Left lung (tissue), 10 donors: Measurements from ENCODE around the gene FBXO31. TPM values are rescaled to one million over a fixed set of nuclear protein-coding genes. Genes with fewer than 3 reads are reported as not detected.

Experiments
- ATAC-seq: fragments of 200-7000 bp; cut with Tn5 transposase; one replicate; pipeline ENCODE4 v1.9.1; 2020; ENCODE audit warnings: moderate library complexity
- DNase-seq, 4 donors: peaks; one replicate each; pipeline ENCODE4 v3.0.0-alpha.2; 2013 to 2020
- H3K27ac ChIP-seq, 2 donors: fragments of 200-600 bp; sonication (generic) in 1 of 2; one replicate each; pipeline versions ENCODE4 v1.5.0 to v1.8.0; 2020 to 2021
- H3K27me3 ChIP-seq, 2 donors: fragments of 200-600 bp; sonication (generic) in 1 of 2; one replicate each; pipeline versions ENCODE4 v1.5.0 to v1.8.0; 2020 to 2021
- H3K36me3 ChIP-seq, 2 donors: fragments of 200-600 bp; sonication (generic) in 1 of 2; one replicate each; pipeline versions ENCODE4 v1.5.0 to v1.8.0; 2020 to 2021
- H3K4me1 ChIP-seq, 2 donors: fragments of 200-600 bp; one replicate each; pipeline ENCODE4 v1.8.0; 2021
- H3K4me3 ChIP-seq, 2 donors: fragments of 200-600 bp; sonication (generic) in 1 of 2; one replicate each; pipeline versions ENCODE4 v1.5.0 to v1.8.0; 2020 to 2021; ENCODE audit warnings: mild to moderate bottlenecking in 1 of 2
- H3K9me3 ChIP-seq, 2 donors: fragments of 200-600 bp; sonication (generic) in 1 of 2; one replicate each; pipeline versions ENCODE4 v1.5.0 to v1.8.0; 2020 to 2021
- CTCF ChIP-seq, 2 donors: fragments of 200-600 bp; sonication (generic) in 1 of 2; IDR thresholded peaks; one replicate each; pipeline versions ENCODE4 v1.5.0 to v1.8.0; 2021; ENCODE audit warnings: antibody characterized with exemption in 2 of 2
- intact Hi-C, 2 donors: fragments of 100-400 bp; cut with DNase I; formaldehyde crosslinking; loops; one replicate each; pipeline versions ENCODE4 v1.11.2 to v1.14.2; 2022
- polyA plus RNA-seq, 6 donors: library from polyadenylated mRNA; unstranded; fragments of 120-200 nt; gene quantifications; one replicate each; pipeline ENCODE4 v1.2.1, GENCODE V29; 2013; ENCODE audit not compliant: insufficient read length in 6 of 6
- total RNA-seq, 2 donors: library from RNA; stranded (reverse); fragmentation: NEBNext Ultra II Directional; extraction: Animal tissue kit (Norgen Biotek cat#: 25700); gene quantifications; one replicate each; pipeline ENCODE4 v1.2.1, GENCODE V29; 2021
- donor health status: DM: no; HTN: yes; CAD: no.
- donor health status: DM: no; HTN: no; CAD: no.

FBXO31 gene
- total and polyA plus RNA-seq, 8 donors, result 21.0 to 25.8 (median 23.0) TPM

- no peak overlapping the region for H3K27ac ChIP-seq
- no peak for ATAC-seq
- peaks cover 0 to 47% of the 10 kb centered on the region in 2 donors for H3K36me3 ChIP-seq
- H3K4me3 ChIP-seq, result no peak overlapping the region
- TF ChIP-seq CTCF (IDR thresholded peaks at IDR 0.05), result no peak
- H3K4me1 ChIP-seq, result no peaks in the 10 kb centered on the region
- peak in 1 of 4 donors; percentile 28 for DNase-seq
- intact Hi-C loops, result no loop called here
- no peaks in the 10 kb centered on the region for H3K27me3 ChIP-seq
- H3K9me3 ChIP-seq, result no peaks in the 10 kb centered on the region
Observed at GRCh38 chr16:87356491-87356853, 27.1 kb downstream of the FBXO31 start.

GRCh38 chr16:87353613-87354012 lies 30.0 kb downstream of the FBXO31 start:
- Histone ChIP-seq H3K9me3 (no peaks in the 10 kb centered on the region), H3K27me3 (no peaks in the 10 kb centered on the region), H3K4me1 (no peaks in the 10 kb centered on the region), H3K36me3 (peaks cover 0 to 27% of the 10 kb centered on the region in 2 donors), H3K27ac (no peak overlapping the region), H3K4me3 (no peak overlapping the region)
- DNase-seq, result peak in 1 of 4 donors; percentile 62
- no peak for TF ChIP-seq CTCF (IDR thresholded peaks at IDR 0.05)
- intact Hi-C loops, result no loop called here
- no peak for ATAC-seq

GRCh38 chr16:87352818-87353217 lies 30.8 kb downstream of the FBXO31 start:
- no peaks in the 10 kb centered on the region for H3K27me3 ChIP-seq
- ATAC-seq (no peak), DNase-seq (peak in 1 of 4 donors; percentile 47)
- H3K4me3 ChIP-seq, result no peak overlapping the region
- H3K27ac ChIP-seq, result no peak overlapping the region
- H3K36me3 ChIP-seq, result peaks cover 0 to 25% of the 10 kb centered on the region in 2 donors
- no peaks in the 10 kb centered on the region for H3K4me1 ChIP-seq
- TF ChIP-seq CTCF (IDR thresholded peaks at IDR 0.05), result no peak
- intact Hi-C loops, result no loop called here
- no peaks in the 10 kb centered on the region for H3K9me3 ChIP-seq

GRCh38 chr16:87351320-87351698 lies 32.3 kb downstream of the FBXO31 start:
- Histone ChIP-seq H3K27me3 (no peaks in the 10 kb centered on the region), H3K4me1 (no peaks in the 10 kb centered on the region), H3K4me3 (no peak overlapping the region), H3K27ac (no peak overlapping the region), H3K9me3 (no peaks in the 10 kb centered on the region), H3K36me3 (peaks cover 0 to 28% of the 10 kb centered on the region in 2 donors)
- intact Hi-C loops, result no loop called here
- ATAC-seq, result no peak
- peak in 1 of 4 donors; percentile 22 for DNase-seq
- no peak for TF ChIP-seq CTCF (IDR thresholded peaks at IDR 0.05)

GRCh38 chr16:87350681-87351319 lies 32.8 kb downstream of the FBXO31 start:
- no peak for TF ChIP-seq CTCF (IDR thresholded peaks at IDR 0.05)
- peaks cover 0 to 29% of the 10 kb centered on the region in 2 donors for H3K36me3 ChIP-seq
- peak in 3 of 4 donors; percentile 32 to 62 (median 44) for DNase-seq
- no peak overlapping the region for H3K27ac ChIP-seq
- no peaks in the 10 kb centered on the region for H3K27me3 ChIP-seq
- H3K4me3 ChIP-seq, result no peak overlapping the region
- H3K4me1 ChIP-seq, result no peaks in the 10 kb centered on the region
- ATAC-seq, result peak; percentile 56
- intact Hi-C loops, result no loop called here
- H3K9me3 ChIP-seq, result no peaks in the 10 kb centered on the region
